Fibroblast of lung (primary cell): ENCODE measurements around the gene ACADS.

Experiments used
- EZH2 ChIP-seq: IDR thresholded peaks from 2 replicates; pipeline ENCODE4 v1.5.1; 2012; ENCODE audit warnings: low read length, control low read depth, mild to moderate bottlenecking; ENCODE audit errors: missing control alignments
- TF ChIP-seq, protein P1 (sequence below), 2 donors: IDR thresholded peaks in 1 of 2; conservative IDR thresholded peaks in 1 of 2; 1 replicate in 1 of 2; 2 replicates in 1 of 2; pipeline ENCODE4 v1.5.1; 2011 to 2012; ENCODE audit warnings: low read length in 2 of 2, control low read depth in 1 of 2, inconsistent platforms in 1 of 2, low read depth in 1 of 2, mild to moderate bottlenecking in 1 of 2

DNA sequence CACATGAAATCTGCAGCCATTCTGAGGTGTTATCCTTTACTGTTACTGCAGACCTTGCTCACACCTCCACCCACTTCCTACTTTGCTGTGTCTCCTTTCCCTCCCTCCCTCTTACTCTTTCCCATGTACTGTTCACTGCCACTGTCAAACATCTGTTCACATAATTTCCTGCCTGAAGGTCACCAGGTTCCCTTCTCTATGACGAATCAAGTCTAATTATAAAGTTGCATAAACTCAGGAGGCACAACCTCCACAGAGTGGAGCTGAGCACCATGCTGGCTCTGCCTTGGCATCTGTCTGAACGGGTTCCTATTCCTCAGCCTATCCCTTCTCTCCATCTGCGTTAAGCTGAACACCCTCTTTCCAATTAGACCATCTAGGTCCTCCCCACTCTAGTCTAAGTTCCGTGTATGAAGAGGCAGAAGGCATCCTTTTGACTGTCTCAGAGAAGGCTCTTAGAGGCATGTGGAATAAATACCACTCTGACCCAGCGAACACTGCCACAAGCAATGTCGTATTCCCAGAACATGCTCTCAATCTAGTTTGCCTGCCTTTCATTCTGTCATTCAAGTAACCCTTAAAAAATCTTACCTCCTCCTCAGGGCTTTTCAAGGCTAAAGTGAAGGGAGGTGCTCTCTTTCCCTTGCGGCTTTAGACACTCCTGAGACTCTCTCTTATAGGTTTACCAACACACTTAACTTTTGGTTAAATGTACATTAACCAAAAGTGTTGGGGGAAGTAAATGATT, 48.7 kb downstream of the ACADS start:
- TF ChIP-seq, protein P1, sequence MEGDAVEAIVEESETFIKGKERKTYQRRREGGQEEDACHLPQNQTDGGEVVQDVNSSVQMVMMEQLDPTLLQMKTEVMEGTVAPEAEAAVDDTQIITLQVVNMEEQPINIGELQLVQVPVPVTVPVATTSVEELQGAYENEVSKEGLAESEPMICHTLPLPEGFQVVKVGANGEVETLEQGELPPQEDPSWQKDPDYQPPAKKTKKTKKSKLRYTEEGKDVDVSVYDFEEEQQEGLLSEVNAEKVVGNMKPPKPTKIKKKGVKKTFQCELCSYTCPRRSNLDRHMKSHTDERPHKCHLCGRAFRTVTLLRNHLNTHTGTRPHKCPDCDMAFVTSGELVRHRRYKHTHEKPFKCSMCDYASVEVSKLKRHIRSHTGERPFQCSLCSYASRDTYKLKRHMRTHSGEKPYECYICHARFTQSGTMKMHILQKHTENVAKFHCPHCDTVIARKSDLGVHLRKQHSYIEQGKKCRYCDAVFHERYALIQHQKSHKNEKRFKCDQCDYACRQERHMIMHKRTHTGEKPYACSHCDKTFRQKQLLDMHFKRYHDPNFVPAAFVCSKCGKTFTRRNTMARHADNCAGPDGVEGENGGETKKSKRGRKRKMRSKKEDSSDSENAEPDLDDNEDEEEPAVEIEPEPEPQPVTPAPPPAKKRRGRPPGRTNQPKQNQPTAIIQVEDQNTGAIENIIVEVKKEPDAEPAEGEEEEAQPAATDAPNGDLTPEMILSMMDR (conservative IDR thresholded peaks at IDR 0.05 in 1 of 2, IDR thresholded peaks at IDR 0.05 in 1 of 2; ENCODE audit: low read depth in 1 of 2, low read length in 2 of 2), result no peak
- no peak for TF ChIP-seq EZH2
